Esophagus squamous epithelium (tissue), 5 donors: Measurements from ENCODE around the gene TBC1D3B. TPM values are rescaled to one million over a fixed set of nuclear protein-coding genes. Genes with fewer than 3 reads are reported as not detected.

Source experiments
- DNase-seq: peaks from one replicate; lab custom pipeline; 2025; lab: John Stamatoyannopoulos, UW
- H3K27ac ChIP-seq, 4 donors: fragments of 200-600 bp; sonication (generic); one replicate each; pipeline ENCODE4 v1.5.1; 2016 to 2019; ENCODE audit warnings: mild to moderate bottlenecking in 1 of 4
- H3K27me3 ChIP-seq, 4 donors: fragments of 200-600 bp; sonication (generic); 1 replicate in 3 of 4; 2 replicates in 1 of 4; pipeline versions ENCODE4 v1.5.1 to v1.6.0; 2017 to 2021; ENCODE audit warnings: antibody characterized with exemption in 1 of 4
- H3K36me3 ChIP-seq, 3 donors: fragments of 200-600 bp; sonication (generic); one replicate each; pipeline ENCODE4 v1.5.1; 2016 to 2019
- H3K4me1 ChIP-seq, 3 donors: fragments of 200-600 bp; sonication (generic); one replicate each; pipeline ENCODE4 v1.5.1; 2017 to 2019
- H3K4me3 ChIP-seq, 4 donors: fragments of 200-600 bp; sonication (generic); 1 replicate in 3 of 4; 2 replicates in 1 of 4; pipeline ENCODE4 v1.5.1; 2016 to 2019; ENCODE audit warnings: mild to moderate bottlenecking in 2 of 4, moderate library complexity in 1 of 4
- H3K9me3 ChIP-seq, 3 donors: fragments of 200-600 bp; sonication (generic); one replicate each; pipeline ENCODE4 v1.5.1; 2016 to 2019
- POLR2A ChIP-seq, 4 donors: fragments of 450-650 bp; IDR thresholded peaks; one replicate each; pipeline ENCODE4 v1.6.1; 2017; ENCODE audit warnings: antibody characterized with exemption in 4 of 4, mild to moderate bottlenecking in 4 of 4, moderate library complexity in 3 of 4
- WGBS, 2 donors: methylation state at CpG; one replicate each; pipeline ENCODE4 v1.1.5; 2018; 5-methylcytosine and 5-hydroxymethylcytosine counted together
- intact Hi-C: fragments of 100-400 bp; cut with DNase I; formaldehyde crosslinking; loops from one replicate; pipeline ENCODE4 v1.15.0; 2022
- total RNA-seq, 4 donors: library from RNA; depleted of rRNA; stranded (reverse); fragments of >200 nt; gene quantifications; one replicate each; pipeline ENCODE4 v1.1.0, GENCODE V29; 2016
- TF ChIP-seq, protein P1 (sequence below), 6 experiments: fragments of 450-650 bp in 4 of 6; fragments of 200-600 bp in 2 of 6; sonication (generic) in 2 of 6; IDR thresholded peaks; one replicate each; pipeline ENCODE4 v1.5.1; 2016 to 2019; ENCODE audit warnings: antibody characterized with exemption in 6 of 6, mild to moderate bottlenecking in 4 of 6, moderate library complexity in 4 of 6
- donor health status: DM: yes; HTN: yes; CAD: no.

Gene TBC1D3B
- total RNA-seq, 4 donors from 2014 or later = 2.9 to 11.7 (median 9.4) TPM; not detected in 1

DNA sequence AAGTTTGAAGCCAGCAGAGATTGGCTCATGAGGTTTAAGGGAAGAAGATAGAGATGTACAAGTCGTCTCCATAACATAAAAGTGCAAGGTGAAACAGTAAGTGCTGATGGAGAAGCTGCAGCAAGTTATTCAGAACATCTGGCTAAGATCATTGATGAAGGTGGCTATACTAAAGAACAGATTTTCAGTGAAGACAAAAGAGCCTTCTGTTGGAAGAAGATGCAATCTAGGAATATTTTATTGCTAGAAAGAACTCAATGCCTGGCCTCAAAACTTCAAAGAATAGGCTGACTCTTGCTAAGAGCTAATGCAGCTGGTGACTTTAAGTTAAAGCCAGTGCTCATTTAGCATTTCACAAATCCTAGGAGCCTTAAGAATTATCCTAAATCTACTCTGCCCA is 46.8 kb downstream of the TBC1D3B start:
- no peaks in the 10 kb centered on the region for H3K4me1 ChIP-seq
- H3K4me3 ChIP-seq = no peak overlapping the region
- intact Hi-C loops = no loop called here
- TF ChIP-seq POLR2A (IDR thresholded peaks at IDR 0.05) = no peak
- TF ChIP-seq, protein P1, sequence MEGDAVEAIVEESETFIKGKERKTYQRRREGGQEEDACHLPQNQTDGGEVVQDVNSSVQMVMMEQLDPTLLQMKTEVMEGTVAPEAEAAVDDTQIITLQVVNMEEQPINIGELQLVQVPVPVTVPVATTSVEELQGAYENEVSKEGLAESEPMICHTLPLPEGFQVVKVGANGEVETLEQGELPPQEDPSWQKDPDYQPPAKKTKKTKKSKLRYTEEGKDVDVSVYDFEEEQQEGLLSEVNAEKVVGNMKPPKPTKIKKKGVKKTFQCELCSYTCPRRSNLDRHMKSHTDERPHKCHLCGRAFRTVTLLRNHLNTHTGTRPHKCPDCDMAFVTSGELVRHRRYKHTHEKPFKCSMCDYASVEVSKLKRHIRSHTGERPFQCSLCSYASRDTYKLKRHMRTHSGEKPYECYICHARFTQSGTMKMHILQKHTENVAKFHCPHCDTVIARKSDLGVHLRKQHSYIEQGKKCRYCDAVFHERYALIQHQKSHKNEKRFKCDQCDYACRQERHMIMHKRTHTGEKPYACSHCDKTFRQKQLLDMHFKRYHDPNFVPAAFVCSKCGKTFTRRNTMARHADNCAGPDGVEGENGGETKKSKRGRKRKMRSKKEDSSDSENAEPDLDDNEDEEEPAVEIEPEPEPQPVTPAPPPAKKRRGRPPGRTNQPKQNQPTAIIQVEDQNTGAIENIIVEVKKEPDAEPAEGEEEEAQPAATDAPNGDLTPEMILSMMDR (IDR thresholded peaks at IDR 0.05) = no peak
- no peak overlapping the region for H3K27ac ChIP-seq
- no peaks in the 10 kb centered on the region for H3K36me3 ChIP-seq
- DNase-seq = no peak
- WGBS, 2 donors = 45 to 55% methylated on average over 1 of the region's 1 CpG
- H3K27me3 ChIP-seq = peaks cover 0 to 48% (median 0%) of the 10 kb centered on the region in 4 donors
- peaks cover 0 to 18% (median 5%) of the 10 kb centered on the region in 3 donors for H3K9me3 ChIP-seq

DNA sequence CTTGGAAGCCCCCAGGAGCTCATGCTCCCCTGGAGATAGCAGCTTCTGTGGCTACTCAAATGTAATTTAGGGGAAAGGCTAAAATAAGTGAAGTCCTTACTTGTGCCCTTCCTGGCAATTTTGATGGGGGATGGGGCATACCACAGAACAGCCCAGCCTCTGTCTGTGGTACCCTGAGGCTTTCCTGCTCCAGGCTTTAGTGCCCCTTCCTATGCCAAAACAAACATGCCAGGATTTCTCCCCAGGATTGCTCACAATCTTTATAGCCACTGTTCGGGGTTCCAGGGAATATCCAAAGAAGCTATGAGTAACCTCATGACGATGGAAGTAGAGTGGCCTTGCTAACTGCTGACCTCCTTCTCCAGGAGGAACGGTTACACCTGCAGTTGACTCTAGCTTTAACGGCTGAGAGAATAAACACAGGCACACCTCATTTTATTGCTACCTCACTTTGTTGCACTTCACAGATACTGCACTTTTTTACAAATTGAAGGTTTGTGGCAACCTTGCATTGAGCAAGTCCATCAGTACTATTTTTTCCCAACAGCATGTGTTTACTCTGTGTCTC is 47.9 kb downstream of the TBC1D3B start:
- H3K9me3 ChIP-seq = peaks cover 0 to 18% (median 5%) of the 10 kb centered on the region in 3 donors
- intact Hi-C loops = no loop called here
- 78 to 87% methylated on average over 4 of the region's 4 CpGs for WGBS, 2 donors

DNA sequence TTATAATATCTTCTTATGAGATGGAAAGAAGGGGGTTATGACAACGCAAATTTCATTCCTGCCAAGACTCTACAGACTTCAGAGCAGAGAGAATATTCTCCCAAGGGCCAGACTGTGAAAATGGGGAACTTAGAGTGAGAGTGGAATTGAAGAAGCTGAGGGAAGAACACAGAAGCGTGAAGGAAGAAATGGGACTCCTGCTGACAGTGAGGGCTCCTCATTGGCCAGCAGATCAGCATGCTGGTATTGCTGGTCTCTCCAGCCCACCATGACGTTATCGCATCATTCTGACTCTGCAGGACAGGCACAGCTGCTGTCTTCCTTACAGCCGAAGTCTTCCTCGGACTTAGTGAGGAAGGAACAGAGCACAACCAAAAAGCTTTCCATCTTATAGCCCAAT is 48.5 kb downstream of the TBC1D3B start:
- Histone ChIP-seq H3K27me3 (peaks cover 0 to 38% (median 0%) of the 10 kb centered on the region in 4 donors), H3K27ac (no peak overlapping the region), H3K9me3 (peaks cover 0 to 18% (median 5%) of the 10 kb centered on the region in 3 donors), H3K36me3 (no peaks in the 10 kb centered on the region), H3K4me1 (no peaks in the 10 kb centered on the region), H3K4me3 (no peak overlapping the region)
- no peak for DNase-seq
- TF ChIP-seq, protein P1 (IDR thresholded peaks at IDR 0.05) = no peak
- TF ChIP-seq POLR2A (IDR thresholded peaks at IDR 0.05) = no peak
- 71 to 78% methylated on average over 6 of the region's 6 CpGs for WGBS, 2 donors
- intact Hi-C loops = no loop called here

More for the DNA sequence above, 47.9 kb downstream of the TBC1D3B start:
- Histone ChIP-seq H3K27ac (no peak overlapping the region), H3K27me3 (peaks cover 0 to 43% (median 0%) of the 10 kb centered on the region in 4 donors), H3K36me3 (no peaks in the 10 kb centered on the region), H3K4me3 (no peak overlapping the region), H3K4me1 (no peaks in the 10 kb centered on the region)
- TF ChIP-seq, protein P1 (IDR thresholded peaks at IDR 0.05) = no peak
- no peak for TF ChIP-seq POLR2A (IDR thresholded peaks at IDR 0.05)
- no peak for DNase-seq

DNA sequence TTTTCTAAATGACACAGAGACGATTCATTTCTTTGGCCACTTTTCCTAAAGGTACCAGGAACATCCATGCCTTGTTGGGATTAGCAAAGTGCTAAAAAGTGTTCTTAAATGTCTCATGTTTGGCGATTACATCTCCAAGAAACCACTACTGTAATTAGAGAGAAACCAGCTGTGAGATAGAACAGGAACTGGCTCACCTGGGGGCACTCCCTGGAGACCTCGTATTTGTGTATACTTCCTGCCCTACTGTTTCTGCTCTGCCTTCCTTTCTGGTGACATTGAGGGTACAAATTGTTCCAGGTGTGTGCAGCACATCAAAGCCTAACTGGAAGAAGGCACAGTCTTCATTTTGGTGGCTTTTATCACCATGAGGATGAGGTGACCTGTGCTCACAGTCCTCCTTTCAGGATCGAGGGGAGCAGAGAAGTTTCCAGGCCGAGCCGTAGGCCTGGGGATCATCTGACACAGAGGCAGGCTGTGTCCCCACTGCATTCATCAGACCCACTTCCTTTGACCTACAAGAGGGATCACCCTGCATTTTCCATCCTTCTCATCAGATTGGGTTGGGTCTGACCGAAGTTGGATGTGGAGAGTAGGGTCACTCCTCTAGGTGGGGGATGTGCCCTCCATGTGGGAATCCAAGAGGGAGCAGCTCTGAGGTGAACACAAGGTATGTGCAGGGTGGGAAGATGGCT is 49.1 kb downstream of the TBC1D3B start:
- Histone ChIP-seq H3K27me3 (peaks cover 0 to 38% (median 0%) of the 10 kb centered on the region in 4 donors), H3K4me1 (no peaks in the 10 kb centered on the region), H3K27ac (no peak overlapping the region), H3K36me3 (no peaks in the 10 kb centered on the region), H3K9me3 (peaks cover 0 to 18% (median 5%) of the 10 kb centered on the region in 3 donors), H3K4me3 (no peak overlapping the region)
- TF ChIP-seq, protein P1 (IDR thresholded peaks at IDR 0.05) = no peak
- TF ChIP-seq POLR2A (IDR thresholded peaks at IDR 0.05) = no peak
- DNase-seq = no peak
- WGBS, 2 donors = 77 to 79% methylated on average over 4 to 7 of the region's 7 CpGs
- intact Hi-C loops = no loop called here
